MM.1S (cell line): ENCODE data around the gene AGAP1.

Source experiments
- CTCF ChIP-seq: fragments of 300-600 bp; sonication (generic); IDR thresholded peaks from 2 replicates; pipeline ENCODE4 v1.5.1; 2016; ENCODE audit warnings: antibody characterized with exemption, low read length, mixed read lengths
- EZH2 ChIP-seq: fragments of 300-600 bp; sonication (generic); optimal IDR thresholded peaks from 2 replicates; pipeline ENCODE3; 2017; ENCODE audit warnings: low read depth, mild to moderate bottlenecking, antibody characterized with exemption, low read length, mixed read lengths

- no peak for TF ChIP-seq CTCF
- TF ChIP-seq EZH2, result no peak
Measured at GRCh38 chr2:236117861-236118269, 624.0 kb downstream of the AGAP1 start.
